ENCODE measurements around the gene RASGRF1.

Gene RASGRF1

DNA sequence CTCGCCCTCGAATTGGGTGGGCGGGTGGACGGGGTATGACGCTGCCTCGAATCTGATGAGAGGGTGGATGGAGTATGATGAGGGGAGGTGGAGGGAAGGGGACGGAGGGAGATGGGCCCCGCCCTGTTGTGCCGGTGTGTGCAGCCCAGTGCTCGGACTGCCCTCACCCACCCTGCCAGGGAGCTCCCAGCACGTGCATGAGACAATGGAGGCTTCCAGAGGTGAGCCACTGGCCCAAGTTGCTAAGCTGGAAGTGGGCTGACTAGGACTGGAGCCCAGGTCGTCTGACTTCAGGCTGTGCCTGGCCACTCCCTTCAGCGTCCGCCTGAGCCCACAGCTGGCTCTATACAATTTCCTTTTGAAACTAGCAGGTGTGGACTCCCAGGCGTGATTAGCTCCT is 98.7 kb downstream of the RASGRF1 start:
- in situ Hi-C loops (cut with MboI; ENCODE audit: low sequenced_read_pairs), result no loop called here

DNA sequence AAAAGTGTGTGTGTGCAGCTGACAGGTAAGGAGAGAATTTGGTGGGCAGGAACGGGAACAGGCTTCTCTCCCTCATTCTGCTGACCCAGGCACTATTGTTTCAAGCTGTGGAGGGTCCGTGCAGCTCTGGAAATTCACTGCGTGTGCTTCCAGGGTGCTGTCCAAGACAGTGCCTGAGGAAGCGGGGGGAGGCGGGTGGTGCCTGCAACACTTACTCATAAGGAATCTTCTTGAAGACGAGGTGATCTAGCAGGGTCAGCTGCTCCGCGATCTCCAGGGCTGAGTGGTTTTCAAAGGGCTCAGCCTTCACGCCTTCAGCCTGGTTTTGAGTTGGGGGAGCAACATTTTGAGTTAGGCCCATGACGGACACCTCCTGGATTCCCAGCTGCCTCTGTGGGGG is 99.1 kb downstream of the RASGRF1 start:
- in situ Hi-C loops (cut with MboI; ENCODE audit: low sequenced_read_pairs), result no loop called here

DNA sequence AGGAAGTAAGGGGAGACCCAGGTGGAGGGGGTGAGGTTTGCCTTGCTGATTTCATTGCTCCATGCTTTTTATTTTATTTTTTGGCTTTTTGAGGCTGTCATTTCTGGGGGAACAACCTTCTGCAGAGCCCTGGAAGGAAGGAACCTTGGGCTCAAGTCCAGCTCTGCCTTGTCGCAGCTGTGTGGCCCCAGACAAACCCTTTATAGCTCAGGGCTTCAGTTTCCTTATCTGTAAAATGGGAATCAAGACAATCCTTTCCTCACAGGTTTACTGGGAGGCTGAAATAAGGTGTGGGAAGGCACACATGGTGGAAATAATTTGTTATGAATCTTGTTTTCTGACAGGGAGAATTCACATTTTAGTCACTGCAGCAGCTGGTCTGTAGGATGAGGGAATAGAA is 100.3 kb downstream of the RASGRF1 start:
- in situ Hi-C loops (cut with MboI; ENCODE audit: low sequenced_read_pairs), result no loop called here

DNA sequence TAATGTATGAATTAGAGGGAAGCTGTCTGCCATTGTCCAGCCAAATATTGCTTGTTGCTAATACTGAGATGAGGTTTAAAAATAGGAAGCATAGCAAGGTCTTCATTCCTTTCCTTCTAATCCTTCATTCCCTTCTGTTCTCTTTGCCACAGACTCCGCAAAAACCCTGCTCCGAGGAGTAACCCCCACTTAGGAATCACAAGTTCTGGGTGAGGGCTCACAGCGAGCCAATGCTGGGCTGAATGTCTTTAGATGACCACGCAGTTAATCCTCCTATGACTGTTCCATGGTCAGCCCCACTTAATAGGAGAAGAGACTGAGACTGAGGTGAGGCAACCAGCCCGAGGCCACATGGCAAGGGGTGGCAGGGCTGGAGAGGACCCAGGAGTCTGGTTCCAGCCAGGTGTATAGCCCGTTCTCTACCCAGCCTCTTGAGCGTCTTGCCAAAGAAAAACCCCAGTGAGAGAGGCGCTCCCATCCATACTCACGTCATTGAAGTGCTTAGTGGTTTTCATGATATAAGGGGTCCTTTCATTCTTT is 100.8 kb downstream of the RASGRF1 start:
- in situ Hi-C loops (cut with MboI; ENCODE audit: low sequenced_read_pairs), result no loop called here

DNA sequence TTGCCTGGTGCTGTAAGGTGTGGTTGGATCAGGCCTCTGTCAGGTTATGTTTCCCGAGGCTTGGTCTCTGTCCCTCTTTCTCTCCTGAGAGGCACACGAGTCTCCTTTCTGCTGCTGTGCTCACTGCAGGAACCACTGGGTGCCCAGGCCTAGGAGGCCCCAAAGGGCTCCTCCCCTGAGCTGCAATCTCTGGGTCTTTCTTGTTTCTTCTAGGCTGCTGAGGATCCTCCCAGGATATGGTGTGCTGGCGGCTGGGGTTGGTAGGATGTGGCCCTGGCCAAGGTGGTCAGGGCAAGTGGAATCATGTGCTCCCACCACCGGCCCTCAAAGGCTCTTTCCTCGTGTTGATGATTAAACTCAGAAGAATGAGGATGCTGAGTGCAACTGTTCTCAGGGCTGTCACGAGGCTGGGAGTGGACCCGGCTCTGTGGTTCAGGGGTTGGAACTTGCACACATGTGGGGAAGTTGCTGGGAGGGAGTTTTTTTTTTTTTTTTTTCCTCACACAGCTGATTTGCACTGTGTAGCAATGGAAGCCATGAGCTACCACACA is 102.1 kb downstream of the RASGRF1 start:
- in situ Hi-C loops (cut with MboI; ENCODE audit: low sequenced_read_pairs), result no loop called here

DNA sequence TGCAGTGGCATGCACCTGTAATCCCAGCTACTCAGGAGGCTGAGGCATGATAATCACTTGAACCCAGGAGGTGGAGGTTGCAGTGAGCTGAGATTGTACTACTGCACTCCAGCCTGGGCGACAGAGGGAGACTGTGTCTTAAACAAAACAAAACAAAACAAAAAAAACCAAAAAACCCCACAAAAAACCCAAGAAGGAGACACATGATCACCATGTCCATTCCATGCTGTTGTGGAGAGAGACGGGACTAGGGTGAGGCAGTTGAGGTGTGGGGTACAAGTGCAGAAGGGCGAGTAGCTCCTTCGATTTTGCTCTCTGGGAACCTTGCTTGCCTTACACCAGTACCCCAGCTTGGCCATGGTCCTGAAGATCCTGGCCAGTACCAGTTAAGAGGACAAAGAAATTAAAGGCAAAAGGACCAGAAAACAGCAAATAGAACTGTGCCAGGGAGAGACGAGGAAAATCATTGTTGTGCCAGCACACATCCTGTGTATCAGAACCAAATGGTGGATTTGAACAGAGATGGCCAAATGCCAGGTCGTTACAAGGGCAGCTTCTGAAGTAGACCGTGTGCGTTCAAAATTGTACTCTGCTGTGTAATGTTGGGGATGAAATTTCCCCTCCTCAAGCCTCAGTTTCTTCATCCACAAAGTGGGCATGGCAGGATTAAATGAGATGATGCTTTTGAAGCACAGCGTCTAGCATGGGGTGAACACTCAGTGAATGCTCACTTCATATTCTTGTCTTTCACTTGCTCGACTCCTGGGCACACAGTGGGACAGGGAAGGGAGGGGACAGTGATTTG is 102.8 kb downstream of the RASGRF1 start:
- in situ Hi-C loops (cut with MboI; ENCODE audit: low sequenced_read_pairs), result no loop called here

DNA sequence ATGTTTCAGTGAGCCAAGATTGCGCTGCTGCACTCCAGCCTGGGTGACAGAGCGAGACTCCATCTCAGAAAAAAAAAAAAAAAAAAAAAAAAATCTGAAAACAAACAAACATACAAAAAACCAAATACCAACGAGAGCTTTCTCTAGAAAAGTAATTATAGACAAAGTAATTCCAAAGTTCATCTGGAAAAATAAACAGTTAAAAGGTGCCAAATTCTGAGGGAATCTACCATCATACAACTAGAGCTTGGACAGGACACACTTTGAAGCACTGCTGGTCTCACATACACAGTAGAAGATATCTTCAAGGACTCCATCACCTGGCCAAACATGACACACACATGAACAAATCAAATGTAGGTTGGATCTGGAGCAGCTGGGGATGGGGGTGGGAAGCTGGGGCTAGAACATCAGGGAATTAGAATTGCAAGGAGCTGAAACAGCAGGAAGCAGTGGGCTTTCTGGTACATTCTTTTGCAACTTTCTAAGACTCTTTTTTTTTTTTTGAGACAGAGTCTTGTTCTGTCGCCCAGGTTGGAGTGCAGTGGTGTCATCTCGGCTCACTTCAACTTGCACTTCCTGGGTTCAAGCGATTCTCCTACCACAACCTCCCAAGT is 104.6 kb downstream of the RASGRF1 start:
- in situ Hi-C loops (cut with MboI; ENCODE audit: low sequenced_read_pairs), result no loop called here

DNA sequence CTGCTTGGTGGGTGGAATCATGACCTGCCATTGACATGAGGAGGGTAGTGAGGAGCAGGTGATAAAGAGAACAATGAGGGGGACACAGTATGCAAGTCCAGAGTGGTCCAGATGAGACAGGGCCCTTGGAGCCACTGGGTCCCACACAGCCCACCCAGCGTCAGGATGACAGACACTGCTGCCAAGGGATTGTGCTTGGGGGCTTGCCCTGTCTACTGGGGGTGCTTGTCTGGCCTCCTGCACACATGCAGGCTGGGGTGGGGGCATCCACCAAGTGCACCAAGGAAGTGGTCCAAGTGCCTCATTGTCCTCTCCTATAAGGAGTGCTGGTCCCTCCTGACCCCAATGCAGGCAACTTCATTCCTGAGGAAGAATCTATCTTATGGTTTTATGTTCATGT is 106.5 kb downstream of the RASGRF1 start:
- in situ Hi-C loops (cut with MboI; ENCODE audit: low sequenced_read_pairs), result no loop called here

DNA sequence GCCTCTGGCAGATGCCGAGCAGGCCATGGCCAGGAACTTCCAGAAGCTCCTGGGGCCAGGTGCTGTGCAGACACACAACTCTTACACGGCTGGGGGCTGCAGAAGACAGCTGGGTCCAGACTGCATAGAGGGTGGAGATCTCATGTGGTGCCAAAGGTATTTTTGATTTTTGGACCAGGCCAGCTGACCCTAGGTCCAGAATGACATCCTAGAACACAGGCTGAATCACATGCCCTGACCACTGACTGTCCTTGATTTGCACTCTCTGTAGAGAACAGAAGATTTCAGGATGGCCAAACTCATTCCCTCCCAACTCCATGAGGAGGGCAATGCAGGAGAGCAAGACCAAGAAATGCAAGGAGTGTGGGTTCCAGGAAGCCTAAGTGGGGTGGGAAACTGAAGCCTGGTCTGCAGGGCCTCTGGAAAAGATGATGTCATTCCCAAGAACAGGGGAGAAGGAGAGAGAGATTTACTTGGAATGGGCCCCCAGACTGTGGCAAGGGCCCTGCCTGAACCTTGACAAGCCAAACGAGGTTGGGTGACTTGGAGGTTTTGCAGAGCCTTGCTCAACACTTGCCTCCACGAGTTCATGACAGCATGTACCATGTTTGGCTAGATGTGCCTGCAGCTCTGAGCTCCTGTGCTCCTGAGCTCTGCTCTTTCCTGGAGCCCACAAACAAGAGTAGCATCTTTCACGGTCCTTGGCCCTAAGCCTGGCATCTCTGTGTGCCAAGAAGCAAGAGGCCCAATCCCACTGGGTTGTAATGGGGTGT is 107.2 kb downstream of the RASGRF1 start:
- in situ Hi-C loops (cut with MboI; ENCODE audit: low sequenced_read_pairs), result no loop called here

DNA sequence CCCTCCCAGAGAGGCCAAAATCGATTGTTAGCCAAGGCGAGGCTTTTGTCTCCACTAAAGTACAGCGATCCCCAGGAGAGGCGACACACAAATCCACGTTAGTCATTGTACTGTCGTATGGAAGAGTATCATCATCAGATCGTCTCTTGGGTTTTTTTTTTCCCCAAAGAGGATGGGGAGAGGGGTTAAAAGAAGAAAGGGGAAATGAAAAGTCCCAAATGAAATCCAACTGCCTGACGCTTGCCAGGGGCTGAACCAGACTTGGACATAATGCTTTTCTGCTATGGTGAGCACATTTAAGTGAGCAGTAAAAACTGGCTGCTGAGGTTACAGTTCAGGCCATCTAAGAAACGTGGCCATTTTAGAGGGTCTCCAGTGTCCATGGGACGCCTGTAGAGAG is 107.8 kb downstream of the RASGRF1 start:
- in situ Hi-C loops (cut with MboI; ENCODE audit: low sequenced_read_pairs), result no loop called here

DNA sequence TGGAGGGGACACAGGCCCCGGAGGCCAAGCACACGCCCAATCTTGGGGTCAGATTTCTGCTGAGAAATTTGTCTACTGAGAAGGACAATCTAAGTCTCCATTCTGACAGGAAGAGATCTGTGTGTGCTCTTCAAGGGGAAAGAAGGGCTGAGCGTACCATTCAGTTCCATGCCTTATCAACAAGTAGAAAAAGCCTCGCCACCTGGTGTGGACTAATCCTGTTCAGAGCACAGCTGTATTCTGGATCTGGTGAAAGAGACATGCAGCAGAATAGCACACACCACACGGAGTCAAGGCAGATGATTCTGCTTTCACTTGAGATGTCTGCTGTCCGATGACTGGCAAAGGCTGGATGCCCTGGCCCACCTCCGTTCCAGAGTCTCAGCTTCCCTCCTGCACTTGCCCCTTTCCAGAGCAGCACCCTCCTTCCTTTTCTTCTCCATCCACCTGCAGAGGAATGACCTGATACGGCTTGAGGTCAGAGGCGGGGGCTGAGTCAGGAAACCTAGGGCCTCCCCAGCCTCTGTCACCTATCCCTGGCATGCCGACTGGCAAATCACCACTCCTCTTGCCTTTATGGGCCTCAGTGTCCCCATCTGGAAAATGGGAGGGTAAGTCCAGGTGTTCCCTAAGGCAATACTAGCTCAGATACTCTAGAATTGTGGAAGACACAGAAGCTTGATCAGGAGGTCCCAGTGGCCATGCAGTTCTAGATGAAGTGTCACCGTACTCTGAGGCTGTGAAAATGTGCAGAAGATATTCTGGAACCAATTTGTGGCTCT is 108.9 kb downstream of the RASGRF1 start:
- in situ Hi-C loops (cut with MboI; ENCODE audit: low sequenced_read_pairs), result no loop called here

DNA sequence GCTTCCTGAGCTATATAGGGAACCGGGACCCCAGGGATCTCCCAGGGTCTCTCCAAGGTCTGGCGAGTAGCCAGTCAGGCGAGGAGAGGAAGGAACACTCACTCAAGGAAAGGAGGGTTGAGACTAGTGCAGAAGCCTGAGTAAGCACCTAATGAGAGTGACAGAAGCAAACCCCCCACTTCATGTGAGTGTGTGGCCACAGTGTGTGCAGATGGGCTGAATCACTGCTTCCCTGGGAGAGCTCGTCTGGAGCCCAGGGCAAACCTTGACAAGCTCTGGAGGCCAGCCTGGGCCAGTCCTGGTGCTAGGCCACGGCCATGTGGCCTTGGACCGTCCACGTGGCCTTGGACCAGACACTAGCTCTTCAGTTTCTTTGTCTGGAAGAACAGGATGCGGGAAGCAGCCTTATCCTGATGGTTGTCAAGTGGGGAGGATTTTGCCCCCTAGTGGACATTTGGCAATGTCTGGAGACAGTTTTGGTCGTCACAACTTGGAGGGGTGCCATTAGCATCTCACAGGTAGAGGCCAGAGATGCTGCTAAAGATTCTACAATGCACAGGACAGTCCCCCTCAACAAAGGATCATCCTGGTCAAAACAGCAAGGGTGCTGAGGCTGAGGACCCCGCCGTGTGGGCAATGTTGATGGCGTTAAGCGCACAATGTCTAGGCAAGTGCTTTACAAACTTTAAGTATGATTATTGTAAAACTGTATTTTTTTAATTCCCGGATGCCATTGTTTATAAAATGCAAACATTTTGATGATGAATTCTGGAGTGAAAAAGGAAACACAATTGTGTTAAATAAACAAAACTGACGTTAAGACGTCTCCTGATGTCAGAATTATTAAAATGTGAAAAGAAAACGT is 110.9 kb downstream of the RASGRF1 start:
- in situ Hi-C loops (cut with MboI; ENCODE audit: low sequenced_read_pairs), result no loop called here

DNA sequence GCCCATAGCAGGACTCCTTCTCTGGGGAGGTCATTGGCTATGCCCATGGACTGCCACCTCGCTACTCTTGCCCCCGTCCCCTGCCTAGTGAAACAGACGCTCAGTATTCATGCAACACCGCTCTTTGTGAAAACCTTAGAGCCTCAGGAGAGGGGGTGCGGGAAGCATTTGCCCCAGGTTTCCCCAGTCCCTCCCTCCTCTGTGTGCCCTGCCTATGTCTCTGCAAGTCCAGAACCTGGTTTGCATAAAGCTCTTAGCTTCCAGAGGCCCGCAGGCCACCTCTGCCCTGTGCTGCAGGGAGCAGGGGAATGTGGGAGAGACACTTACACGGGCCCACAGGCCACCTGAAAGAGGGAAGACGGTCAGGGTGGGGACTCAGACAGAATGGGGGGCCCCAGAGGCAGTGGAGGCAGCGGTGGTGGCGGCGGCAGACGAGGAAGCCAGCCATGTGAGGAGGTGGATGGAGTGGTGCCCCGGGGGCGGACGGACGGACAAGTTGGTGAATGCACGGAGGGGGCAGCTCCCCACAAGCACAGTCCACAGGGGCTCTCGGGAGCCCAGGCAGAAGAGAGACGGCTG is 111.9 kb downstream of the RASGRF1 start:
- in situ Hi-C loops (cut with MboI; ENCODE audit: low sequenced_read_pairs), result no loop called here

DNA sequence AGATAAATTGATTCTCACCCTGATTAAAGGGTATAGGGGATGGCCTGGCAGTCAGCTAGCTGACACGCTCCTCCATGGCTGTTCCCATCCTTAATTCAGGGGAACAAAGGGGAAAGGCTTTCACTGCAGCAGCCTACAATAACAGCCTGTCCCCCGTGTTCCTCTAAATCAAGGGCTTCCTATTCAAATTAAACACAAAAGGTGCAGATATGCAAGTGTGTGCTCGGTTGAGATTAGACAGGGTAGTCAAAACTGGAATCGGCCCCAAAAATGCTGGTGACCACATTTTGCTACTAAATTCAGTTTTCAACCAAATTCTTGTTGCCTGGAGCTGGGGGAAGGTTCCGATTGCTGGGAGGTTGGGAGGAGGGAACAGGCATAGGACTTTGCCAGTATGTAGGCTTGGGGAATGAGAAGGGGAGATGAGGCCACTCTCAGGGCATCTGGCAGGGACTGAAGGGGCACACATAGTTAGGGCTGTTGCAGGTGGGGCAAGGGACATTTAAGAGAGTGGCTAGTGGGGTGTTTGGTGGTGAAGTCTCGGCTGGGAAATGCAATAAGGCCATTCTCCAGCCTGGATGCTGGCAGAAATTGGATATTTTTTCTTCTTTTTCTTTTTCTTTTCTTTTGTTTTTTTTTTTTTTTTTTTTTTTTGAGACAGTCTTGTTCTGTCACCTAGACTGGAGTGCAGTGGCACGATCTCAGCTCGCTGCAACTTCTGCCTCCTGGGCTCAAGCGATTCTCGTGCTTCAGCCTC is 112.8 kb downstream of the RASGRF1 start:
- in situ Hi-C loops (cut with MboI; ENCODE audit: low sequenced_read_pairs), result no loop called here

DNA sequence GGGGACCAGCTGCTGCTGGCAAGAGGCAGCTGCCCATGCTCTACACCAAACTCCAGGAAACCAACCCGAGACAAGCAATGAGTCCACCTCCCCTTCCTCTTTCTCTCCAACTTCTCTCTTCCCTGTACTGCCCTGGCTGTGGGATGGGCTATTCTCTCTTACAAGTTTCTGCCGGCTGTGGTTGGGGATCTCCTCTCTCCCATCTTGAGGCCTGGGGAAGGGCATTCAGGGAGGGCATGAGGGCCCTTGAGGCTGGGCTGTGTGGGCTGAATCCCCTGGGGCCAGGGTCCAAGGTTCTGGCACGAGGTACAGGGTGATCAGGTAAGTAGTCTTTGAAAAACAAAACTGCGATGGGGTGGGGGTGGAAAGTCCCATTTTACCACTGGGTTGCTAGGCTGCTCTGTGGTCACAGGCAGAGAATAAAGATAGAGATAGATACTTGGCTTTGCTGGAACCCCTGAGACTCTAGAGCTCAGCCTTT is 113.4 kb downstream of the RASGRF1 start:
- in situ Hi-C loops (cut with MboI; ENCODE audit: low sequenced_read_pairs), result no loop called here

DNA sequence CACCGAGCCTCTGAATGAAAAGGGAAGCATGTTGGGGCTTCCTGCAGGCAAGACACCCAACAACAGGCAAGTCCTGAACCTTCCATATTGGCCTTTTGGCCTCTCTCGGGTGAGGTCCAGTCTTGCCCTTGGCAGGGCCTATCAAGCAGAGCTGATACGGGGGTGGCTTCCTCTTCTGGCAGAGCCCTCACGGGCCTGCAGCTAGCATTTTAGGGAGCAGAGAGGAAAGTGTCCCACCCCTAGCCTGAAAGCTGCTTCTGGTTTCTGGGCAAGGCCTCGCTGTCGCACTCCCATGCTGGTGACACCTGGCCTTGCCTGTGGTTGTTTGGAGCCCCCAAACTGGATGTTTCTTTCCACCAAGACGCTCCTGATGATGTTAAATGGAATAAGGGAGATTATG is 113.9 kb downstream of the RASGRF1 start:
- in situ Hi-C loops (cut with MboI; ENCODE audit: low sequenced_read_pairs), result no loop called here

DNA sequence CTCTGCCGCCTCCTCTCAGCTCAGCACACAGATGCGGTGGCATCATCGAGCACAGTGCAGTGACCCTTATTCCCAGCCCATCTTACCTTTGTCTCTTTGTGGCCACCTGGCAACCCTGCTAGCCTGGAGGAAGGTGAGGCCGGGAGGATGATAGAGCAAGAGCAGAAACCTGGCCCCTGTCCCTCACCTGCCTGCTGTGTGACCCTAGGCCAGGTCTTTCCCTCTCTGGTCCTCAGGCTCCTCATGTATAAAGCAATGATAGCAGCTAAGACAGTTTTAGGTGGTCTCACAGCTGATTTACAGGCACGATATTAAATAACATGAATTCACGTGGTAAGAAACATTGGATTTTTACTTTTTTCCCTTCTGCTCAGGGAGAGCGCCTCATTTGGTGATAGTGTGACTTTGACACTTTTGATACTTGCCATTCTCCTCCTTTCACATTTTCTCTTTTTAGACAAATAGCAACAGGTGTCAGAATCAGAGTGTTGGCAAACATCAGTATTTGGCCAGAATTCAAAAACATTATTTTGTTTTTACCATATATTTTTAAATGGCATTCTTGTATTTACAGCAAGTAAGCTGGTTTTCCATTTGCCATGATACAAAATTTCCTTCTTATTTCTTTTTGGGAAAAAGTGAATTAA is 116.2 kb downstream of the RASGRF1 start:
- in situ Hi-C loops (cut with MboI; ENCODE audit: low sequenced_read_pairs), result no loop called here
